GM23248 (cell line): ENCODE data around the gene MVP.

Source experiments
- EZH2 ChIP-seq: fragments of 200-600 bp; sonication (generic); IDR thresholded peaks from 2 replicates; pipeline ENCODE4 v1.6.1; 2018; ENCODE audit warnings: antibody characterized with exemption, mild to moderate bottlenecking; ENCODE audit not compliant: insufficient read depth, poor library complexity, severe bottlenecking
- EZH2phosphoT487 ChIP-seq: fragments of 200-600 bp; sonication (generic); IDR thresholded peaks from 2 replicates; pipeline ENCODE4 v1.6.1; 2018; ENCODE audit warnings: antibody characterized with exemption, moderate library complexity, mild to moderate bottlenecking, low read depth; ENCODE audit not compliant: insufficient read depth

DNA sequence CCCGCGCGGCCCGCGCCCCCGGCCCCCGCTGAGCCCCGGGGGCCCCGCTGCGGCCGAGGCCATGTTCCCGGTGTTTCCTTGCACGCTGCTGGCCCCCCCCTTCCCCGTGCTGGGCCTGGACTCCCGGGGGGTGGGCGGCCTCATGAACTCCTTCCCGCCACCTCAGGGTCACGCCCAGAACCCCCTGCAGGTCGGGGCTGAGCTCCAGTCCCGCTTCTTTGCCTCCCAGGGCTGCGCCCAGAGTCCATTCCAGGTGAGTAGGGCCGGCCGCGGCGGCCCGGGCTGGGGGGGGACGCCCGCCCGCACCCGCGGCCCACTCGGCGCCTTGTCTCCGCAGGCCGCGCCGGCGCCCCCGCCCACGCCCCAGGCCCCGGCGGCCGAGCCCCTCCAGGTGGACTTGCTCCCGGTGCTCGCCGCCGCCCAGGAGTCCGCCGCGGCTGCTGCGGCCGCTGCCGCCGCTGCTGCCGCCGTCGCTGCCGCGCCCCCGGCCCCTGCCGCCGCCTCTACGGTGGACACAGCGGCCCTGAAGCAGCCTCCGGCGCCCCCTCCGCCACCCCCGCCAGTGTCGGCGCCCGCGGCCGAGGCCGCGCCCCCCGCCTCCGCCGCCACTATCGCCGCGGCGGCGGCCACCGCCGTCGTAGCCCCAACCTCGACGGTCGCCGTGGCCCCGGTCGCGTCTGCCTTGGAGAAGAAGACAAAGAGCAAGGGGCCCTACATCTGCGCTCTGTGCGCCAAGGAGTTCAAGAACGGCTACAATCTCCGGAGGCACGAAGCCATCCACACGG is 13.4 kb upstream of the MVP start:
- TF ChIP-seq EZH2 (no peak), EZH2phosphoT487 (no peak)
